ENCODE data around the gene NTRK2. TPM values are rescaled to one million over a fixed set of nuclear protein-coding genes. Genes with fewer than 3 reads are reported as not detected.

The NTRK2 gene
- total and polyA plus RNA-seq, 10 of the 15 experiments (the other 5 are each of a cell fraction or from before 2014, with no cell fraction given): 0.42 to 4.6 (median 0.65) TPM

DNA sequence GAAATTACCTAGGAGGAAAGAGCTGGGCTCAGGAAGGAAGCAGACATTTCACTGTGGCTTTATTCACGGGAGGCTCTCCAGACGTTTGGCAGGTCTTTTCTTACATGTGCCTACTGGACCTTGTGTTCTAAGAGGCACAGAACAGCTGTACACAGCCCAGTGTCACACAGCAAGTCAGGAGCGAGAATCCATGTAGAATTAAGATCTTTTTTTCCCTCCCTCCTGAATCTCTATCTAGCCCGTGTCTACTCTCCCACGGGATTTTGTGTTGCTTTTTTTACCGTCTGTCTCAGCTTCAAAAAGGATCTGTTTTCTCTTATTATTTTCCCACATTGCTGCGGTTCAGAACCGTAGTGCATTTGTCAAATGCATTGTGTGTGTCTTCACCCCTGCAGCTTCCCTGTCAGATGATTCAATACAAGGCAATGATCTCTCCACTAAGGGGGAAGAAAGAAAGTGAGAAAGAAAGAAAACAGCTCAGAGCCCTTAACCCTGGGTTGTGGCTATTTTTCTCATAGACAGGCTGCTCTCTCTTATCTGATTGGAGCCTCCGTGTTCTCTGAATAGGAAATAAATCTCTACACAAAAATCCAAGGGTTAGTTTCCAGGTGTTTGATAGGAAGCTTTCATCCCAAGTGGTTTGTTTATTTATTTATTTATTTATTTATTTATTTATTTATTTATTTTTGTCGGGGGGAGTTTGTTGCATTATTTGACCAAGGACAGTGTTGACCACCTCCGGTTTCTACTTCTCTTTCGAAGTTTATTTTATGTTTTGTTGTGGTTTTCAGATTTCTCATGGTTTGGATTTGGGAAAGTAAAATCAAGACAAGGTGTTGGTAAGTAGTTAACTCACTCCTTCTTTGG is 191.0 kb downstream of the NTRK2 start (continued):
- TF ChIP-seq POLR2AphosphoS5 (IDR thresholded peaks at IDR 0.05; ENCODE audit: low read length) (no peak), HDGF (IDR thresholded peaks at IDR 0.05) (no peak), SMAD5 (IDR thresholded peaks at IDR 0.05; ENCODE audit: low read depth) (no peak), FOS (IDR thresholded peaks at IDR 0.05; ENCODE audit: borderline replicate concordance, extremely low read depth, insufficient read length) (no peak), POU2F2 (IDR thresholded peaks at IDR 0.05; ENCODE audit: borderline replicate concordance, low read depth, low read length) (no peak), ETV6 (conservative IDR thresholded peaks at IDR 0.05 in 1 of 2, IDR thresholded peaks at IDR 0.05 in 1 of 2; ENCODE audit: borderline replicate concordance in 1 of 2, low read depth in 1 of 2) (no peak)

DNA sequence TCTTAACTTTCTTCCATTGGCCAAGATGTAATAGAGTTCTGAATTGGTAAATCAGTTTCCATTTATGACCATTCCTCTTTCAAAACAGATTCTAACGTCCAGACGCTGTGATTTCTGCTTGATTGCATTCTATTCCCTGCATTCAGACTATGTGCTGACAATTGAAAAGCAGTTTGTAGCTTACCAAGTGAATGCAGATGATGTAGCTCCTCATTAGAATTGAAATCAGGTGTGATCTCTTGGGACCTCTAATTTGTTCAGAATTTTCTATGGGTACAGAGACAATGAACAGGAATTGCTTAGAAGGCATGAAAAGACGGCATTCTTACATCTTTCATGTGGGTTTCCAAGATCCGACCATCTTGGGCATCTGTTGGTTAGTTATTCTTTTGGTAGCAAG is 191.9 kb downstream of the NTRK2 start:
- H3K27me3 ChIP-seq (replicated peaks in 1 of 2; ENCODE audit: control insufficient read depth in 2 of 2, insufficient read depth in 2 of 2, low read length in 1 of 2): no peaks in the 10 kb centered on the region
- no TSS peak for BruUV-seq (replicated peaks)
- SMC1A ChIA-PET (ENCODE audit: uncharacterized antibody, unreplicated experiment): interaction anchor here (0.8 to 1.1 kb wide), 3 partner anchors 10 to 69 kb away, joined by 3 to 4 read pairs (median 3); no protein-coding TSS in a partner anchor
- in situ Hi-C loops (cut with MboI): no loop called here
- H3K9me3 ChIP-seq (replicated peaks; ENCODE audit: control insufficient read depth, insufficient read depth, low read length): no peaks in the 10 kb centered on the region
- ATAC-seq: no peak
- DNase-seq (ENCODE audit: low read depth, low spot score): no peak
- RAD21 ChIA-PET (ENCODE audit: unreplicated experiment): no interaction called here
- no peak overlapping the region for H3K4me3 ChIP-seq
- no peak overlapping the region for H3K4me2 ChIP-seq (ENCODE audit: control insufficient read depth, insufficient read depth)
- WGBS (ENCODE audit: insufficient coverage, insufficient replicate concordance, low lambda C conversion rate, missing lambda C conversion rate): 19% methylated on average over 4 of the region's 4 CpGs
- no peak overlapping the region for H3K27ac ChIP-seq (ENCODE audit: control insufficient read depth, insufficient read depth)
- H3K36me3 ChIP-seq (ENCODE audit: control insufficient read depth in 2 of 2, insufficient read depth in 2 of 2, low read length in 1 of 2): no peaks in the 10 kb centered on the region
- no peaks in the 10 kb centered on the region for H3K4me1 ChIP-seq (ENCODE audit: control insufficient read depth, insufficient read depth, low read length)
- CTCF ChIA-PET: interaction anchor here (1.3 kb wide), 1 partner anchor 164 kb away, joined by 6 read pairs; no protein-coding TSS in a partner anchor
- TF ChIP-seq MEF2B (IDR thresholded peaks at IDR 0.05; ENCODE audit: partially characterized antibody, poor library complexity, severe bottlenecking): no peak
- intact Hi-C loops (cut with micrococcal nuclease; ENCODE audit: unreplicated experiment): no loop called here
- POLR2A ChIA-PET: no interaction called here
- H3K79me2 ChIP-seq (ENCODE audit: control insufficient read depth, insufficient read depth, low read length): no peaks in the 10 kb centered on the region
- no peak overlapping the region for H3K9ac ChIP-seq (ENCODE audit: control insufficient read depth, insufficient read depth, low read length)
- H2AFZ ChIP-seq (ENCODE audit: control insufficient read depth, low read depth, low read length): no peak overlapping the region
- no peaks in the 10 kb centered on the region for H4K20me1 ChIP-seq (ENCODE audit: control insufficient read depth, insufficient read depth)
- no peak for FAIRE-seq
